Spleen (tissue), 7 donors: ENCODE results near the gene NCOR2.

ENCODE experiments used
- POLR2A ChIP-seq, 3 donors: fragments of 450-650 bp; IDR thresholded peaks; one replicate each; pipeline ENCODE4 v1.5.1; 2017; ENCODE audit warnings: antibody characterized with exemption in 3 of 3, mild to moderate bottlenecking in 1 of 3
- TF ChIP-seq, protein P1 (sequence below), 11 experiments: fragments of 200-600 bp in 7 of 11; fragments of 450-650 bp in 4 of 11; sonication (generic) in 4 of 11; IDR thresholded peaks in 8 of 11; conservative IDR thresholded peaks in 3 of 11; 1 replicate in 7 of 11; 2 replicates in 4 of 11; pipeline versions ENCODE4 v1.4.0 to v1.8.0; 2016 to 2021; ENCODE audit warnings: antibody characterized with exemption in 11 of 11, inconsistent platforms in 4 of 11, mild to moderate bottlenecking in 1 of 11
- donor health status: DM: no; HTN: no; CAD: no; lungs with moderate emphysema.
- donor health status: DM: no; HTN: no; CAD: no.
- donor health status: DM: no; HTN: no; CAD: no.

GRCh38 chr12:124551268-124552144 is 15.9 kb downstream of the NCOR2 start:
- TF ChIP-seq POLR2A (IDR thresholded peaks at IDR 0.05), result no peak
- TF ChIP-seq, protein P1, sequence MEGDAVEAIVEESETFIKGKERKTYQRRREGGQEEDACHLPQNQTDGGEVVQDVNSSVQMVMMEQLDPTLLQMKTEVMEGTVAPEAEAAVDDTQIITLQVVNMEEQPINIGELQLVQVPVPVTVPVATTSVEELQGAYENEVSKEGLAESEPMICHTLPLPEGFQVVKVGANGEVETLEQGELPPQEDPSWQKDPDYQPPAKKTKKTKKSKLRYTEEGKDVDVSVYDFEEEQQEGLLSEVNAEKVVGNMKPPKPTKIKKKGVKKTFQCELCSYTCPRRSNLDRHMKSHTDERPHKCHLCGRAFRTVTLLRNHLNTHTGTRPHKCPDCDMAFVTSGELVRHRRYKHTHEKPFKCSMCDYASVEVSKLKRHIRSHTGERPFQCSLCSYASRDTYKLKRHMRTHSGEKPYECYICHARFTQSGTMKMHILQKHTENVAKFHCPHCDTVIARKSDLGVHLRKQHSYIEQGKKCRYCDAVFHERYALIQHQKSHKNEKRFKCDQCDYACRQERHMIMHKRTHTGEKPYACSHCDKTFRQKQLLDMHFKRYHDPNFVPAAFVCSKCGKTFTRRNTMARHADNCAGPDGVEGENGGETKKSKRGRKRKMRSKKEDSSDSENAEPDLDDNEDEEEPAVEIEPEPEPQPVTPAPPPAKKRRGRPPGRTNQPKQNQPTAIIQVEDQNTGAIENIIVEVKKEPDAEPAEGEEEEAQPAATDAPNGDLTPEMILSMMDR (IDR thresholded peaks at IDR 0.05 in 8 of 11, conservative IDR thresholded peaks at IDR 0.05 in 3 of 11), result no peak
